ENCODE measurements around the gene IQSEC1. TPM values are rescaled to one million over a fixed set of nuclear protein-coding genes. Genes with fewer than 3 reads are reported as not detected.

The IQSEC1 gene
- total RNA-seq, 1 donor from 2014 or later, result 29.5 TPM

DNA sequence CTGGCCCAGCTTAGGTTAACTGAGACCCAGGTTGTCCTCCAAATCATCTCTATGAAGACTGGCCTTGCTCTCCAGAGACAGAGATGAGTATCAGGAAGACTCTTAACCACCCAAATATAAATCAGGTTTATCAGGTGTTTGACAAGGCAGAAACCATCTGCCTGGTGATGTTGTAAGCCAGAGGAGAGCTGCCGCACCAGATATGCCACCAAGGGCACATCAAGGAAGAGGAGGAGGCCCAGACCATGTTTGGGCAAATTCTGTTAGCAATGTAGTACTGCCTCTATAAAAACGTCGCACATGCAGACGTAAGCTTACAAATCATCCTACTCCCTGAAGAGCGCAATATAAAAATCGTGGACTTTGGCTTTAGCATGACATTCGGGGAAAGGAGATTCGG is 210.8 kb downstream of the IQSEC1 start:
- Histone ChIP-seq H2AFZ (ENCODE audit: low read depth, low read length) (no peak overlapping the region), H3K4me1 (ENCODE audit: insufficient read depth, low read length) (no peaks in the 10 kb centered on the region), H3K36me3 (ENCODE audit: insufficient read depth, low read length) (no peaks in the 10 kb centered on the region), H3K27me3 (ENCODE audit: insufficient read depth, low read length) (peaks cover 7% of the 10 kb centered on the region), H4K20me1 (ENCODE audit: insufficient read depth, low read length) (no peaks in the 10 kb centered on the region), H3K27ac (ENCODE audit: low read depth, low read length) (no peak overlapping the region), H3K79me2 (ENCODE audit: insufficient read depth, low read length) (no peaks in the 10 kb centered on the region), H3K9me3 (ENCODE audit: insufficient read depth, low read depth, low read length) (peaks cover 8% of the 10 kb centered on the region), H3K9ac (ENCODE audit: low read length) (no peak overlapping the region), H3K4me2 (ENCODE audit: low read length) (no peak overlapping the region), H3K4me3 (ENCODE audit: insufficient read depth, low read depth, low read length) (no peak overlapping the region)
- FAIRE-seq (no peak), DNase-seq (ENCODE audit: low read depth) (no peak)
- H3K27ac Mint-ChIP-seq (ENCODE audit: unreplicated experiment), result no peak overlapping the region
- H3K27me3 Mint-ChIP-seq (ENCODE audit: low read depth, unreplicated experiment), result peaks cover 39% of the 10 kb centered on the region
- TF ChIP-seq, protein P1, sequence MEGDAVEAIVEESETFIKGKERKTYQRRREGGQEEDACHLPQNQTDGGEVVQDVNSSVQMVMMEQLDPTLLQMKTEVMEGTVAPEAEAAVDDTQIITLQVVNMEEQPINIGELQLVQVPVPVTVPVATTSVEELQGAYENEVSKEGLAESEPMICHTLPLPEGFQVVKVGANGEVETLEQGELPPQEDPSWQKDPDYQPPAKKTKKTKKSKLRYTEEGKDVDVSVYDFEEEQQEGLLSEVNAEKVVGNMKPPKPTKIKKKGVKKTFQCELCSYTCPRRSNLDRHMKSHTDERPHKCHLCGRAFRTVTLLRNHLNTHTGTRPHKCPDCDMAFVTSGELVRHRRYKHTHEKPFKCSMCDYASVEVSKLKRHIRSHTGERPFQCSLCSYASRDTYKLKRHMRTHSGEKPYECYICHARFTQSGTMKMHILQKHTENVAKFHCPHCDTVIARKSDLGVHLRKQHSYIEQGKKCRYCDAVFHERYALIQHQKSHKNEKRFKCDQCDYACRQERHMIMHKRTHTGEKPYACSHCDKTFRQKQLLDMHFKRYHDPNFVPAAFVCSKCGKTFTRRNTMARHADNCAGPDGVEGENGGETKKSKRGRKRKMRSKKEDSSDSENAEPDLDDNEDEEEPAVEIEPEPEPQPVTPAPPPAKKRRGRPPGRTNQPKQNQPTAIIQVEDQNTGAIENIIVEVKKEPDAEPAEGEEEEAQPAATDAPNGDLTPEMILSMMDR (IDR thresholded peaks at IDR 0.05; ENCODE audit: insufficient read depth, low read depth, low read length), result no peak
- no peak for TF ChIP-seq EZH2 (IDR thresholded peaks at IDR 0.05; ENCODE audit: insufficient read depth, low read length)
- H3K9me3 Mint-ChIP-seq (ENCODE audit: unreplicated experiment), result peaks cover 12% of the 10 kb centered on the region
- H3K4me3 Mint-ChIP-seq (ENCODE audit: unreplicated experiment), result no peak overlapping the region
- no peaks in the 10 kb centered on the region for H3K36me3 Mint-ChIP-seq (ENCODE audit: low read depth, unreplicated experiment)
- H3K4me1 Mint-ChIP-seq (ENCODE audit: low read depth, unreplicated experiment), result no peaks in the 10 kb centered on the region

DNA sequence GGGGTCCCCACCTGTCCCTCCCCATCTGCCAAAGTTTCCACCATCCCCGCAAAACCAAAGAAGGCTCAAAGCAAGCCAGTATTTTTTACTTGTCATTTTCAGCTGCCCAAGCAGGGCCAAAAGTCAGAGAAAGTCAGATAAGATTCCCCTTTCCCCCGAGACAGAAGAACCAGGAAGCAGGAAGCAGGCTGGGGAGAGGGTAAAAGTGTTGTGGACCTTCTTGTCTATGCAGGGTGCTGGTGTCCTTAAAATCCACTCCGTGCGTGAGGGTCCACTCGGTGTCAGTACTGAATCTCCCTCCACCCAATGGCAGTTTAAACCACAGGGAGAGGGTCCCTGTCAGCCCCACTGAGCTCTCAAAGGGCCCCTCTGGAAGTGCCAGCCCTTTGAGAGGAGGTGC is 211.6 kb downstream of the IQSEC1 start:
- Mint-ChIP-seq H3K4me3 (ENCODE audit: unreplicated experiment) (no peak overlapping the region), H3K27me3 (ENCODE audit: low read depth, unreplicated experiment) (peaks cover 43% of the 10 kb centered on the region), H3K36me3 (ENCODE audit: low read depth, unreplicated experiment) (no peaks in the 10 kb centered on the region), H3K9me3 (ENCODE audit: unreplicated experiment) (peaks cover 12% of the 10 kb centered on the region), H3K27ac (ENCODE audit: unreplicated experiment) (no peak overlapping the region), H3K4me1 (ENCODE audit: low read depth, unreplicated experiment) (no peaks in the 10 kb centered on the region)
- no peaks in the 10 kb centered on the region for H3K4me1 ChIP-seq (ENCODE audit: insufficient read depth, low read length)
- TF ChIP-seq, protein P1 (IDR thresholded peaks at IDR 0.05; ENCODE audit: insufficient read depth, low read depth, low read length), result no peak
- TF ChIP-seq EZH2 (IDR thresholded peaks at IDR 0.05; ENCODE audit: insufficient read depth, low read length), result no peak
- DNase-seq (ENCODE audit: low read depth) (no peak), FAIRE-seq (no peak)
- no peak overlapping the region for H3K4me3 ChIP-seq (ENCODE audit: insufficient read depth, low read depth, low read length)
- H2AFZ ChIP-seq (ENCODE audit: low read depth, low read length), result no peak overlapping the region
- H4K20me1 ChIP-seq (ENCODE audit: insufficient read depth, low read length), result no peaks in the 10 kb centered on the region
- H3K36me3 ChIP-seq (ENCODE audit: insufficient read depth, low read length), result no peaks in the 10 kb centered on the region
- H3K9ac ChIP-seq (ENCODE audit: low read length), result no peak overlapping the region
- H3K79me2 ChIP-seq (ENCODE audit: insufficient read depth, low read length), result no peaks in the 10 kb centered on the region
- no peak overlapping the region for H3K4me2 ChIP-seq (ENCODE audit: low read length)
- H3K27me3 ChIP-seq (ENCODE audit: insufficient read depth, low read length), result peaks cover 11% of the 10 kb centered on the region
- H3K9me3 ChIP-seq (ENCODE audit: insufficient read depth, low read depth, low read length), result peaks cover 8% of the 10 kb centered on the region
- no peak overlapping the region for H3K27ac ChIP-seq (ENCODE audit: low read depth, low read length)

DNA sequence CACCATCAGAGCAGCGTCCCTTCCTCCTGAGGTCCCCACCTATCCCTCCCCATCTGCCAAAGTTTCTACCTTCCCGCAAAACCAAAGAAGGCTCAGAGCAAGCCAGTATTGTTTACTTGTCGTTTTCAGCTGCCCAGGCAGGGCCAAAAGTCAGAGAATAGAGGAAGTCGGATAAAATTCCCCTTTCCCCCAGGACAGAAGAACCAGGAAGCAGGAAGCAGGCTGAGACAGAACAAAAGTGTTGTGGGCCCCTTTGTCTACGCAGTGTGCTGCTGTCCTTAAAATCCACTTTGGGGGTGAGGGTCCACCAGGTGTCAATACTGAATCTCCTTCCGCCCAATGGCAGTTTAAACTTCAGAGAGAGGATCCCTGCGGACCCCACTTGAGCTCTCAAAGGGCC is 213.4 kb downstream of the IQSEC1 start:
- H3K27ac ChIP-seq (ENCODE audit: low read depth, low read length), result no peak overlapping the region
- H3K4me2 ChIP-seq (ENCODE audit: low read length), result no peak overlapping the region
- Mint-ChIP-seq H3K9me3 (ENCODE audit: unreplicated experiment) (peaks cover 7% of the 10 kb centered on the region), H3K27ac (ENCODE audit: unreplicated experiment) (no peak overlapping the region), H3K36me3 (ENCODE audit: low read depth, unreplicated experiment) (no peaks in the 10 kb centered on the region), H3K4me1 (ENCODE audit: low read depth, unreplicated experiment) (no peaks in the 10 kb centered on the region), H3K4me3 (ENCODE audit: unreplicated experiment) (no peak overlapping the region), H3K27me3 (ENCODE audit: low read depth, unreplicated experiment) (peaks cover 50% of the 10 kb centered on the region)
- H3K4me1 ChIP-seq (ENCODE audit: insufficient read depth, low read length), result no peaks in the 10 kb centered on the region
- no peaks in the 10 kb centered on the region for H3K9me3 ChIP-seq (ENCODE audit: insufficient read depth, low read depth, low read length)
- no peak overlapping the region for H3K9ac ChIP-seq (ENCODE audit: low read length)
- FAIRE-seq (no peak), DNase-seq (ENCODE audit: low read depth) (no peak)
- H3K27me3 ChIP-seq (ENCODE audit: insufficient read depth, low read length), result peaks cover 18% of the 10 kb centered on the region
- no peaks in the 10 kb centered on the region for H4K20me1 ChIP-seq (ENCODE audit: insufficient read depth, low read length)
- H3K79me2 ChIP-seq (ENCODE audit: insufficient read depth, low read length), result no peaks in the 10 kb centered on the region
- H3K4me3 ChIP-seq (ENCODE audit: insufficient read depth, low read depth, low read length), result no peak overlapping the region
- TF ChIP-seq EZH2 (IDR thresholded peaks at IDR 0.05; ENCODE audit: insufficient read depth, low read length), result no peak
- TF ChIP-seq, protein P1 (IDR thresholded peaks at IDR 0.05; ENCODE audit: insufficient read depth, low read depth, low read length), result no peak
- H2AFZ ChIP-seq (ENCODE audit: low read depth, low read length), result no peak overlapping the region
- no peaks in the 10 kb centered on the region for H3K36me3 ChIP-seq (ENCODE audit: insufficient read depth, low read length)
